H1 (cell line): Measurements from ENCODE around the gene STEAP3. TPM values are rescaled to one million over a fixed set of nuclear protein-coding genes. Genes with fewer than 3 reads are reported as not detected.

Experiments used
- CTCF ChIA-PET: fragments of 300-600 bp; sonication (Branson Sonifier 250); formaldehyde crosslinking; loops from one replicate; lab custom pipeline; 2021; ENCODE audit not compliant: partially characterized antibody; lab: Charles Lee
- POLR2A ChIA-PET: fragments of 300-600 bp; sonication (Branson Sonifier 250); formaldehyde crosslinking; loops from one replicate; lab custom pipeline; 2021; ENCODE audit warnings: inconsistent platforms; ENCODE audit not compliant: partially characterized antibody; lab: Charles Lee
- DNase-seq, 2 experiments: peaks; one replicate each; pipeline versions ENCODE4 v3.0.0 to v3.0.0-alpha.2; 2010 to 2022; ENCODE audit warnings: low spot score in 2 of 2, low read depth in 1 of 2, mixed read lengths in 1 of 2
- FAIRE-seq: peaks from 2 replicates; lab custom pipeline; 2011; peaks lifted over from hg19 to GRCh38; lab: Jason Lieb, UNC
- H2AFZ ChIP-seq: 2 replicates; pipeline ENCODE4 v1.8.1; 2012; ENCODE audit warnings: low read length, inconsistent platforms
- H2AK5ac ChIP-seq: 2 replicates; pipeline ENCODE4 v1.6.1; 2013; ENCODE audit warnings: low read depth, low read length
- H2BK120ac ChIP-seq: replicated peaks from 2 replicates; pipeline ENCODE3; 2013; ENCODE audit warnings: low read depth, low read length, inconsistent platforms
- H2BK12ac ChIP-seq: 2 replicates; pipeline ENCODE4 v1.6.1; 2013; ENCODE audit warnings: low read depth, low read length
- H2BK15ac ChIP-seq: 2 replicates; pipeline ENCODE4 v1.6.1; 2013; ENCODE audit warnings: low read length
- H2BK20ac ChIP-seq: 2 replicates; pipeline ENCODE4 v1.6.1; 2013; ENCODE audit warnings: low read length
- H2BK5ac ChIP-seq: 2 replicates; pipeline ENCODE4 v1.6.1; 2013; ENCODE audit warnings: low read depth, low read length
- H3K14ac ChIP-seq: 2 replicates; pipeline ENCODE4 v1.6.1; 2013; ENCODE audit warnings: inconsistent platforms; ENCODE audit not compliant: insufficient read length
- H3K18ac ChIP-seq: 2 replicates; pipeline ENCODE4 v1.6.1; 2013; ENCODE audit warnings: low read length; ENCODE audit errors: extremely low read depth
- H3K23ac ChIP-seq: 2 replicates; pipeline ENCODE4 v1.6.1; 2013; ENCODE audit warnings: inconsistent platforms; ENCODE audit not compliant: insufficient read length
- H3K23me2 ChIP-seq: 2 replicates; pipeline ENCODE4 v1.6.1; 2013; ENCODE audit warnings: low read depth, low read length
- H3K27ac ChIP-seq: 2 replicates; pipeline ENCODE4 v1.6.1; 2011; ENCODE audit warnings: low read depth, low read length, inconsistent platforms
- H3K27me3 ChIP-seq, 4 experiments: replicated peaks in 1 of 4; 1 replicate in 1 of 4; 2 replicates in 3 of 4; pipeline versions ENCODE4 v1.6.1 to v1.8.1; 2011 to 2013; ENCODE audit warnings: low read length in 3 of 4, mild to moderate bottlenecking in 3 of 4, inconsistent platforms in 2 of 4, mixed read lengths in 2 of 4, moderate library complexity in 1 of 4; ENCODE audit not compliant: control insufficient read depth in 3 of 4, insufficient read depth in 3 of 4; ENCODE audit errors: extremely low read depth in 1 of 4
- H3K36me3 ChIP-seq, 4 experiments: 2 replicates each; pipeline versions ENCODE4 v1.6.1 to v1.8.1; 2011 to 2013; ENCODE audit warnings: mild to moderate bottlenecking in 4 of 4, low read length in 3 of 4, moderate library complexity in 2 of 4, control low read depth in 1 of 4, inconsistent platforms in 1 of 4; ENCODE audit not compliant: insufficient read depth in 4 of 4, control insufficient read depth in 2 of 4
- H3K4ac ChIP-seq: replicated peaks from 2 replicates; pipeline ENCODE3; 2013; ENCODE audit warnings: low read length, low read depth, mixed read lengths, inconsistent platforms; ENCODE audit not compliant: insufficient read length
- H3K4me1 ChIP-seq, 4 experiments: replicated peaks in 1 of 4; 1 replicate in 1 of 4; 2 replicates in 3 of 4; pipeline versions ENCODE4 v1.6.1 to v1.8.1; 2011 to 2013; ENCODE audit warnings: low read length in 3 of 4, inconsistent platforms in 2 of 4, mixed read lengths in 1 of 4; ENCODE audit not compliant: insufficient read depth in 4 of 4, control insufficient read depth in 3 of 4
- H3K4me2 ChIP-seq, 2 experiments: 2 replicates each; pipeline versions ENCODE4 v1.6.1 to v1.8.1; 2011 to 2013; ENCODE audit warnings: low read depth in 2 of 2, low read length in 2 of 2, control low read depth in 1 of 2, inconsistent platforms in 1 of 2, mild to moderate bottlenecking in 1 of 2; ENCODE audit not compliant: insufficient read depth in 1 of 2
- H3K4me3 ChIP-seq, 4 experiments: fragments of 200-600, 300-600 bp in 1 of 4; sonication (generic), shearing (Covaris generic), sonication (Bioruptor Twin) in 1 of 4; 2 replicates each; pipeline versions ENCODE4 v1.5.1 to v1.8.1; 2011 to 2016; ENCODE audit warnings: low read length in 4 of 4, low read depth in 3 of 4, control low read depth in 2 of 4, inconsistent platforms in 2 of 4, mild to moderate bottlenecking in 2 of 4, mixed read lengths in 1 of 4, moderate library complexity in 1 of 4; ENCODE audit not compliant: insufficient read depth in 2 of 4; ENCODE audit errors: extremely low read depth in 1 of 4
- H3K56ac ChIP-seq: replicated peaks from 2 replicates; pipeline ENCODE3; 2013; ENCODE audit warnings: low read depth, mild to moderate bottlenecking, mixed read lengths, low read length, inconsistent platforms; ENCODE audit not compliant: insufficient read length
- H3K79me1 ChIP-seq: 2 replicates; pipeline ENCODE4 v1.6.1; 2013; ENCODE audit warnings: low read depth, low read length, control low read depth
- H3K79me2 ChIP-seq, 2 experiments: 2 replicates each; pipeline versions ENCODE4 v1.6.1 to v1.8.1; 2012 to 2013; ENCODE audit warnings: low read length in 2 of 2, mild to moderate bottlenecking in 2 of 2, inconsistent platforms in 1 of 2; ENCODE audit not compliant: insufficient read depth in 2 of 2, control insufficient read depth in 1 of 2
- H3K9ac ChIP-seq, 4 experiments: replicated peaks in 1 of 4; 1 replicate in 1 of 4; 2 replicates in 3 of 4; pipeline versions ENCODE4 v1.6.1 to v1.8.1; 2011 to 2013; ENCODE audit warnings: low read depth in 3 of 4, low read length in 3 of 4, control low read depth in 2 of 4, mild to moderate bottlenecking in 2 of 4, moderate library complexity in 2 of 4, inconsistent platforms in 1 of 4; ENCODE audit errors: extremely low read depth in 1 of 4
- H3K9me3 ChIP-seq, 2 experiments: 2 replicates each; pipeline versions ENCODE4 v1.6.1 to v1.8.1; 2012 to 2013; ENCODE audit warnings: mild to moderate bottlenecking in 2 of 2, moderate library complexity in 2 of 2, control low read depth in 1 of 2, inconsistent platforms in 1 of 2, low read depth in 1 of 2, low read length in 1 of 2, mixed read lengths in 1 of 2; ENCODE audit not compliant: insufficient read depth in 2 of 2
- H4K20me1 ChIP-seq, 2 experiments: replicated peaks in 1 of 2; 2 replicates each; pipeline versions ENCODE3 to v1.8.1; 2011 to 2013; ENCODE audit warnings: inconsistent platforms in 2 of 2, low read length in 2 of 2, mild to moderate bottlenecking in 1 of 2; ENCODE audit not compliant: insufficient read depth in 2 of 2, control insufficient read depth in 1 of 2
- H4K5ac ChIP-seq: 2 replicates; pipeline ENCODE4 v1.6.1; 2013; ENCODE audit warnings: low read length, low read depth, mixed read lengths, inconsistent platforms; ENCODE audit not compliant: insufficient read length
- H4K8ac ChIP-seq: 2 replicates; pipeline ENCODE4 v1.8.0; 2013; ENCODE audit warnings: mild to moderate bottlenecking, moderate library complexity, low read length, inconsistent platforms; ENCODE audit not compliant: insufficient read depth; ENCODE audit errors: extremely low read depth
- H4K91ac ChIP-seq: replicated peaks from 2 replicates; pipeline ENCODE3; 2013; ENCODE audit warnings: low read length, mixed read lengths, inconsistent platforms; ENCODE audit not compliant: insufficient read length
- BCL11A ChIP-seq, 2 experiments: IDR thresholded peaks; one replicate each; pipeline ENCODE4 v1.6.1; 2011; ENCODE audit warnings: low read depth in 2 of 2, low read length in 2 of 2, mild to moderate bottlenecking in 2 of 2
- BRCA1 ChIP-seq: IDR thresholded peaks from 2 replicates; pipeline ENCODE4 v1.6.1; 2012; ENCODE audit warnings: low read depth, low read length, improper control_type of control experiment
- CHD2 ChIP-seq: IDR thresholded peaks from 2 replicates; pipeline ENCODE4 v1.6.1; 2012; ENCODE audit warnings: low read length, improper control_type of control experiment
- GABPA ChIP-seq: IDR thresholded peaks from 2 replicates; pipeline ENCODE4 v1.6.1; 2011; ENCODE audit warnings: mild to moderate bottlenecking, low read length, moderate library complexity, borderline replicate concordance; ENCODE audit not compliant: insufficient read depth
- KDM4A ChIP-seq: IDR thresholded peaks from one replicate; pipeline ENCODE4 v1.7.1; 2012; ENCODE audit warnings: low read depth, mild to moderate bottlenecking, moderate library complexity, low read length, inconsistent platforms; ENCODE audit not compliant: severe bottlenecking
- SAP30 ChIP-seq: fragments of 300-600 bp; sonication (generic); IDR thresholded peaks from 2 replicates; pipeline ENCODE4 v1.7.1; 2012; ENCODE audit warnings: low read length, moderate library complexity, mild to moderate bottlenecking, inconsistent platforms; ENCODE audit not compliant: insufficient read depth, insufficient replicate concordance
- SP1 ChIP-seq: IDR thresholded peaks from 2 replicates; pipeline ENCODE4 v1.6.1; 2011; ENCODE audit warnings: low read depth, low read length
- WGBS, 2 experiments: shearing (Covaris generic) in 1 of 2; methylation state at CpG; one replicate each; pipeline versions ENCODE4 v1.1.6 to v1.1.7; 2013 to 2015; ENCODE audit warnings: low lambda C conversion rate in 2 of 2, mixed read lengths in 2 of 2, inconsistent platforms in 1 of 2, low coverage in 1 of 2, missing lambda C conversion rate in 1 of 2; ENCODE audit not compliant: insufficient replicate concordance in 2 of 2, insufficient coverage in 1 of 2, insufficient read length in 1 of 2; ENCODE audit errors: extremely low coverage in 1 of 2, missing lambda C conversion rate in 1 of 2; 5-methylcytosine and 5-hydroxymethylcytosine counted together
- polyA plus RNA-seq, 7 experiments: library from polyadenylated mRNA; depleted of rRNA in 3 of 7; stranded (reverse) in 5 of 7; unstranded in 2 of 7; fragments of >200 nt in 5 of 7; fragments of 200-250 nt in 2 of 7; gene quantifications; 1 replicate in 5 of 7; 2 replicates in 1 of 7; 4 replicates in 1 of 7; pipeline versions ENCODE4 v1.2.1 to v1.2.3, GENCODE V29; 2011 to 2013; ENCODE audit warnings: missing spikeins in 2 of 7, mixed read lengths in 2 of 7
- total RNA-seq: library from RNA; stranded (reverse); fragmentation: NEBNext Ultra II Directional; extraction: Animal tissue kit (Norgen Biotek cat#: 25700); gene quantifications from 2 replicates; pipeline ENCODE4 v1.2.1, GENCODE V29; 2021

The STEAP3 gene
- total and polyA plus RNA-seq, 2 of the 8 experiments (the other 6 are each of a cell fraction or from before 2014, with no cell fraction given): 21.7 to 27.9 TPM

DNA sequence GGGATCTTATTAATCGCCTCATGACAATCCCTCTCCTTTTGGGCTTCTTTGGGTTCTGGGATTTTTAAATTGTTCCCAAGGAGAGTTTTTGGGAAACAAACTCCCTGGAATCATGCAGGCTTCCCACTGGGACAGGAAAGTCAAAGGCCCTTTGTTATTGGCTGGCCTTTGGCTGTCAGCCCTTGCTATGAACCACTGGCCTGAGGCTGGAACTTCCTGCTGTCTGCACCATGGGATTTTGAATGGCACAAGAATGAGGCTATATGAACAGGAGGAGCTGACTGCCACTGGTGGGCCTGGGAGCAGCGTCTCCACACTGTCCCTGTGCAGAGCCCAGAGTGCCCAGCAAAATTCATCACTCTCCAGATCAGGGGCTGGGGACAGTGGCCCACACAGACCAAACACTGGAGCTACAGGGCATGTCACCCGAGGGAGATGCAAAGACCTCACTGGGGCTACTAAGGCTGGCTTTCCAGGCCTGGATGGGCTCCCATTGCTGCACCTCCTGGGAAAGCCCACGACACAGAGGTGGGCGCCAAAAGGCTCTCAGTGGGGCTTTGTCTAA, 35.7 kb downstream of the STEAP3 start:
- no peaks in the 10 kb centered on the region for H3K79me1 ChIP-seq
- H3K23me2 ChIP-seq: no peaks in the 10 kb centered on the region
- peak overlapping the region; percentile 60; the same call in 1 of the 2 replicates for H2AK5ac ChIP-seq
- peak overlapping the region; percentile 71; the same call in 1 of the 2 replicates for H2BK5ac ChIP-seq
- 0 out of 2 replicates have a peak overlapping the region, but pooled peaks have one; percentile 48 for H2BK20ac ChIP-seq
- 0 out of 2 replicates have a peak overlapping the region, but pooled peaks have one; percentile 42 for H3K18ac ChIP-seq
- no peak overlapping the region for H3K56ac ChIP-seq
- ChIA-PET CTCF (interaction anchor here (0.6 to 2.2 kb wide), 8 partner anchors 11 to 1003 kb away, joined by 3 to 7 read pairs (median 3); no protein-coding TSS in a partner anchor), POLR2A (interaction anchor here (0.5 to 0.9 kb wide), 2 partner anchors 9 to 411 kb away, joined by 3 read pairs; no protein-coding TSS in a partner anchor)
- peak overlapping the region; percentile 12; the same call in 1 of the 2 replicates for H2BK12ac ChIP-seq
- H3K27ac ChIP-seq: no peak overlapping the region
- H3K27me3 ChIP-seq: no peaks in the 10 kb centered on the region; a peak in 1 of 7 replicates
- no peak overlapping the region for H3K4me2 ChIP-seq
- H4K20me1 ChIP-seq: no peaks in the 10 kb centered on the region
- no peak overlapping the region for H3K9ac ChIP-seq
- H4K91ac ChIP-seq: no peak overlapping the region
- no peak for DNase-seq
- H2BK120ac ChIP-seq: no peak overlapping the region
- H3K23ac ChIP-seq: no peak overlapping the region
- no peak overlapping the region for H3K14ac ChIP-seq
- H2AFZ ChIP-seq: no peak overlapping the region
- no peak for FAIRE-seq
- H4K8ac ChIP-seq: no peak overlapping the region
- H4K5ac ChIP-seq: peak overlapping the region; percentile 20
- H3K4me3 ChIP-seq: no peak overlapping the region
- peaks cover 17 to 31% (median 26%) of the 10 kb centered on the region in 4 experiments for H3K4me1 ChIP-seq
- 71% methylated on average over 5 of the region's 5 CpGs; no CpG with 5 or more reads in 1 of the 2 experiments for WGBS, 2 experiments
- no peaks in the 10 kb centered on the region for H3K79me2 ChIP-seq
- no peaks in the 10 kb centered on the region for H3K9me3 ChIP-seq
- H3K4ac ChIP-seq: no peak overlapping the region
- no peak overlapping the region for H2BK15ac ChIP-seq
- peaks cover 0 to 5% (median 0%) of the 10 kb centered on the region in 4 experiments; a peak in 1 of 8 replicates for H3K36me3 ChIP-seq
- no peak for TF ChIP-seq SP1
- no peak for TF ChIP-seq CHD2
- TF ChIP-seq GABPA: no peak
- no peak for TF ChIP-seq SAP30
- no peak for TF ChIP-seq BCL11A (IDR thresholded peaks at IDR 0.05; ENCODE audit: low read depth in 2 of 2, low read length in 2 of 2)
- no peak for TF ChIP-seq BRCA1
- TF ChIP-seq KDM4A: no peak
